Measurements from ENCODE around the gene GNLY. TPM values are rescaled to one million over a fixed set of nuclear protein-coding genes. Genes with fewer than 3 reads are reported as not detected.
"Not testable (repeated sequence)": the region's sequence is repeated elsewhere in the genome, so short reads cannot be mapped to it uniquely, and the experiment has no call there.

Gene GNLY
- total and polyA plus RNA-seq, 2 of the 13 experiments (the other 11 are each of a cell fraction or from before 2014, with no cell fraction given) = not detected

- peaks cover 20% of the 10 kb centered on the region for H3K4me1 ChIP-seq (ENCODE audit: insufficient read depth, low read length)
- ChIA-PET CTCF (ENCODE audit: low intra/inter-chr PET ratio, low total read pairs) (no interaction called here), POLR2A (no interaction called here)
- H3K4me2 ChIP-seq (ENCODE audit: low read depth, low read length) = no peak overlapping the region
- 59% methylated on average over 5 of the region's 5 CpGs for WGBS (ENCODE audit: low lambda C conversion rate)
- in situ Hi-C loops (cut with HindIII; ENCODE audit: extremely low pct_ligation_motif_present, low pct_unique_long_range_greater_than_20kb) (no loop called here), intact Hi-C loops (cut with micrococcal nuclease; ENCODE audit: unreplicated experiment) (no loop called here)
- H2AFZ ChIP-seq (ENCODE audit: low read length) = no peak overlapping the region
- TF ChIP-seq ZNF143 (CRISPR knock-in tag; IDR thresholded peaks at IDR 0.05) (no peak), GABPB1 (CRISPR knock-in tag; IDR thresholded peaks at IDR 0.05) (no peak), NFYC (CRISPR knock-in tag; IDR thresholded peaks at IDR 0.05) (no peak), HBP1 (CRISPR knock-in tag; IDR thresholded peaks at IDR 0.05; ENCODE audit: low read depth) (no peak), ZBTB49 (CRISPR knock-in tag; IDR thresholded peaks at IDR 0.05; ENCODE audit: borderline replicate concordance) (no peak), ZNF552 (CRISPR knock-in tag; IDR thresholded peaks at IDR 0.05; ENCODE audit: borderline replicate concordance) (no peak), SP4 (CRISPR knock-in tag; IDR thresholded peaks at IDR 0.05) (no peak), TOE1 (CRISPR knock-in tag; IDR thresholded peaks at IDR 0.05) (no peak), HOXD1 (CRISPR knock-in tag; IDR thresholded peaks at IDR 0.05) (no peak), ZSCAN12 (CRISPR knock-in tag; IDR thresholded peaks at IDR 0.05) (no peak), ZNF510 (CRISPR knock-in tag; IDR thresholded peaks at IDR 0.05; ENCODE audit: low read depth) (no peak), MXD4 (CRISPR knock-in tag; IDR thresholded peaks at IDR 0.05) (no peak), ZNF124 (CRISPR knock-in tag; IDR thresholded peaks at IDR 0.05) (no peak), ATM (IDR thresholded peaks at IDR 0.05; ENCODE audit: borderline replicate concordance) (no peak), SNAPC5 (CRISPR knock-in tag; IDR thresholded peaks at IDR 0.05; ENCODE audit: borderline replicate concordance) (no peak), LCORL (IDR thresholded peaks at IDR 0.05) (no peak), LCORL (CRISPR knock-in tag; IDR thresholded peaks at IDR 0.05) (no peak), ZFX (CRISPR knock-in tag; IDR thresholded peaks at IDR 0.05; ENCODE audit: low read depth) (no peak)
- no peak for DNase-seq (ENCODE audit: low spot score)
- no peak overlapping the region for H3K4me3 ChIP-seq (replicated peaks in 1 of 3; ENCODE audit: insufficient read depth in 1 of 3, low read depth in 2 of 3, low read length in 3 of 3)
- FAIRE-seq = peak; percentile 51
- H3K36me3 ChIP-seq (replicated peaks in 1 of 2; ENCODE audit: control insufficient read depth in 1 of 2, insufficient read depth in 2 of 2, low read length in 2 of 2) = no peaks in the 10 kb centered on the region
- H4K20me1 ChIP-seq (ENCODE audit: insufficient read depth, low read length) = no peaks in the 10 kb centered on the region
- H3K79me2 ChIP-seq (ENCODE audit: insufficient read depth, low read length) = no peaks in the 10 kb centered on the region
- no peak for ATAC-seq
- no peak overlapping the region for H3K27ac ChIP-seq (ENCODE audit: extremely low read length, insufficient read depth, low read length)
- no peaks in the 10 kb centered on the region for H3K9me3 ChIP-seq (ENCODE audit: low read length)
- BruUV-seq (replicated peaks) = no TSS peak
- peaks cover 0 to 52% of the 10 kb centered on the region in 2 experiments; a peak in 3 of 5 replicates for H3K27me3 ChIP-seq (ENCODE audit: control insufficient read depth in 1 of 2, insufficient read depth in 2 of 2, low read length in 2 of 2)
- no peak overlapping the region for H3K9ac ChIP-seq (ENCODE audit: insufficient read depth, low read depth, low read length)
These were observed 24.6 kb upstream of the GNLY start for GRCh38 chr2:85669549-85669948.

GRCh38 chr2:85670416-85670815 lies 23.7 kb upstream of the GNLY start:
- H3K36me3 ChIP-seq (replicated peaks in 1 of 2; ENCODE audit: control insufficient read depth in 1 of 2, insufficient read depth in 2 of 2, low read length in 2 of 2); in situ Hi-C loops (cut with HindIII; ENCODE audit: extremely low pct_ligation_motif_present, low pct_unique_long_range_greater_than_20kb); H3K4me2 ChIP-seq (ENCODE audit: low read depth, low read length); BruUV-seq (replicated peaks); H3K27ac ChIP-seq (ENCODE audit: extremely low read length, insufficient read depth, low read length); H4K20me1 ChIP-seq (ENCODE audit: insufficient read depth, low read length); H2AFZ ChIP-seq (ENCODE audit: low read length); POLR2A ChIA-PET; CTCF ChIA-PET (ENCODE audit: low intra/inter-chr PET ratio, low total read pairs); H3K4me3 ChIP-seq (replicated peaks in 1 of 3; ENCODE audit: insufficient read depth in 1 of 3, low read depth in 2 of 3, low read length in 3 of 3); H3K9me3 ChIP-seq (ENCODE audit: low read length); H3K79me2 ChIP-seq (ENCODE audit: insufficient read depth, low read length); FAIRE-seq; DNase-seq (ENCODE audit: low spot score); intact Hi-C loops (cut with micrococcal nuclease; ENCODE audit: unreplicated experiment); H3K9ac ChIP-seq (ENCODE audit: insufficient read depth, low read depth, low read length); ATAC-seq: not testable (repeated sequence)
- Histone ChIP-seq H3K4me1 (ENCODE audit: insufficient read depth, low read length) (peaks cover 11% of the 10 kb centered on the region; the same call in 1 of the 2 replicates), H3K27me3 (ENCODE audit: control insufficient read depth in 1 of 2, insufficient read depth in 2 of 2, low read length in 2 of 2) (peaks cover 0 to 47% of the 10 kb centered on the region in 2 experiments; a peak in 2 of 5 replicates)
- 46% methylated on average over 13 of the region's 13 CpGs for WGBS (ENCODE audit: low lambda C conversion rate)
